Measurements from ENCODE around the gene SLC6A19. TPM values are rescaled to one million over a fixed set of nuclear protein-coding genes. Genes with fewer than 3 reads are reported as not detected.

The SLC6A19 gene
- total and polyA plus RNA-seq, 9 of the 15 experiments (the other 6 are each of a cell fraction or from before 2014, with no cell fraction given), result 0.03 to 1.6 (median 0.59) TPM

- DNase-seq (ENCODE audit: extremely low read depth in 1 of 4, low spot score in 3 of 4) (no peak), ATAC-seq (no peak), FAIRE-seq (no peak)
- no peak overlapping the region for H3K4me3 ChIP-seq
- no peaks in the 10 kb centered on the region for H3K9me3 ChIP-seq (replicated peaks; ENCODE audit: control insufficient read depth, insufficient read depth, low read depth, low read length)
- POLR2A ChIA-PET, result no interaction called here
- TF ChIP-seq KDM2B (CRISPR knock-in tag; IDR thresholded peaks at IDR 0.05) (no peak), CHCHD3 (CRISPR knock-in tag; IDR thresholded peaks at IDR 0.05) (no peak), STAT5A (IDR thresholded peaks at IDR 0.05; ENCODE audit: borderline replicate concordance, low read length) (no peak), CTBP1 (IDR thresholded peaks at IDR 0.05; ENCODE audit: borderline replicate concordance) (no peak), ZNF174 (CRISPR knock-in tag; IDR thresholded peaks at IDR 0.05) (no peak), HIVEP1 (CRISPR knock-in tag; IDR thresholded peaks at IDR 0.05) (no peak), FOS (IDR thresholded peaks at IDR 0.05; ENCODE audit: extremely low read depth, insufficient read length) (no peak), KAT7 (CRISPR knock-in tag; IDR thresholded peaks at IDR 0.05; ENCODE audit: borderline replicate concordance) (no peak), NFE2L1 (tag; IDR thresholded peaks at IDR 0.05; ENCODE audit: borderline replicate concordance, low read depth) (no peak), SMAD2 (IDR thresholded peaks at IDR 0.05; ENCODE audit: low read depth, low read length) (no peak), ZBED1 (IDR thresholded peaks at IDR 0.05) (no peak), HDAC2 (IDR thresholded peaks at IDR 0.05) (no peak), SLC30A9 (CRISPR knock-in tag; IDR thresholded peaks at IDR 0.05) (no peak), MED1 (CRISPR knock-in tag; IDR thresholded peaks at IDR 0.05; ENCODE audit: borderline replicate concordance) (no peak)
- TF ChIP-seq, protein P1, sequence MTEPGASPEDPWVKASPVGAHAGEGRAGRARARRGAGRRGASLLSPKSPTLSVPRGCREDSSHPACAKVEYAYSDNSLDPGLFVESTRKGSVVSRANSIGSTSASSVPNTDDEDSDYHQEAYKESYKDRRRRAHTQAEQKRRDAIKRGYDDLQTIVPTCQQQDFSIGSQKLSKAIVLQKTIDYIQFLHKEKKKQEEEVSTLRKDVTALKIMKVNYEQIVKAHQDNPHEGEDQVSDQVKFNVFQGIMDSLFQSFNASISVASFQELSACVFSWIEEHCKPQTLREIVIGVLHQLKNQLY (CRISPR knock-in tag; conservative IDR thresholded peaks at IDR 0.05), result no peak
- no peak overlapping the region for H3K4me2 ChIP-seq (ENCODE audit: insufficient read depth, low read length)
- no peak overlapping the region for H3K9ac ChIP-seq (ENCODE audit: insufficient read depth in 1 of 2, low read depth in 2 of 2, low read length in 2 of 2)
- H4K20me1 ChIP-seq (replicated peaks; ENCODE audit: control insufficient read depth, insufficient read depth, low read length), result peaks cover 8% of the 10 kb centered on the region; the same call in 1 of the 2 replicates
- WGBS (ENCODE audit: insufficient coverage, low coverage, missing lambda C conversion rate), result 26% methylated on average over 16 of the region's 18 CpGs
- H3K27ac ChIP-seq (ENCODE audit: extremely low read depth, low read depth, low read length), result no peak overlapping the region
- H3K27me3 ChIP-seq (ENCODE audit: control insufficient read depth in 2 of 2, insufficient read depth in 2 of 2, low read length in 2 of 2), result peaks cover 11 to 54% of the 10 kb centered on the region in 2 experiments; a peak in 4 of 5 replicates
- H3K79me2 ChIP-seq (ENCODE audit: control insufficient read depth, insufficient read depth, low read length), result no peaks in the 10 kb centered on the region
- no peak overlapping the region for H2AFZ ChIP-seq (ENCODE audit: low read depth, low read length)
- CTCF ChIA-PET (ENCODE audit: low intra/inter-chr PET ratio), result no interaction called here
- in situ Hi-C loops (cut with MboI) (no loop called here), intact Hi-C loops (cut with micrococcal nuclease) (no loop called here)
- no peaks in the 10 kb centered on the region for H3K9me1 ChIP-seq (ENCODE audit: control insufficient read depth, insufficient read depth, low read length)
- peaks cover 0 to 3% of the 10 kb centered on the region in 2 experiments; a peak in 1 of 5 replicates for H3K4me1 ChIP-seq (replicated peaks in 1 of 2; ENCODE audit: control insufficient read depth in 2 of 2, insufficient read depth in 2 of 2, low read length in 2 of 2)
- BruUV-seq (replicated peaks), result no TSS peak
- H3K36me3 ChIP-seq (ENCODE audit: control insufficient read depth, insufficient read depth, low read length), result no peaks in the 10 kb centered on the region
Measured at GRCh38 chr5:1264211-1264610, 62.8 kb downstream of the SLC6A19 start.

All from K562 (cell line).